ENCODE results near the gene SLC37A4. TPM values are rescaled to one million over a fixed set of nuclear protein-coding genes. Genes with fewer than 3 reads are reported as not detected.
"Not testable (repeated sequence)": the region's sequence is repeated elsewhere in the genome, so short reads cannot be mapped to it uniquely, and the experiment has no call there.

Gene SLC37A4
- polyA plus RNA-seq, 1 donor (not counting 4 experiments of a cell fraction or from before 2014, with no cell fraction given): 20.2 TPM

DNA sequence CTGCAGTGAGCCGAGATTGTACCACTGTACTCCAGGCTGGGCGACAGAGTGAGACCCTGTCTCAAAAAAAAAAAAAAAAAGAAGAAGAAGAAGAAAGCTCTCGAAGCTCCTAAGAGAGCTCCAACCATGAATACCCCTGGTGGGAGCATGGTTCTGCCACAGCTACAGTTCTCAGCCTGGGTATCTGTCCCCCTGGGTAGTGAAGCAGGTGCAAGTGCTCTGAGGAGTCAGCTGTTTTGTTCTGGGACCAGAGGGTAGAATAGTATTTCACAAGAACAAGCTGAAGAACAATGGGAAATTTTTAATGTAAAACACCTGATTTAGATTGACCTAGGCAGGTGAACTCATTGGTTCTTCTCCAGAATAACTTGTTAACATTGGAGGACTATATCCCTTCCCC is 30.6 kb upstream of the SLC37A4 start:
- FAIRE-seq: no peak
- H3K9me1 ChIP-seq (ENCODE audit: control insufficient read depth, extremely low read depth, insufficient read depth, low read length): no peaks in the 10 kb centered on the region
- no peak for TF ChIP-seq EZH2 (IDR thresholded peaks at IDR 0.05; ENCODE audit: low read length)
- TF ChIP-seq, protein P1, sequence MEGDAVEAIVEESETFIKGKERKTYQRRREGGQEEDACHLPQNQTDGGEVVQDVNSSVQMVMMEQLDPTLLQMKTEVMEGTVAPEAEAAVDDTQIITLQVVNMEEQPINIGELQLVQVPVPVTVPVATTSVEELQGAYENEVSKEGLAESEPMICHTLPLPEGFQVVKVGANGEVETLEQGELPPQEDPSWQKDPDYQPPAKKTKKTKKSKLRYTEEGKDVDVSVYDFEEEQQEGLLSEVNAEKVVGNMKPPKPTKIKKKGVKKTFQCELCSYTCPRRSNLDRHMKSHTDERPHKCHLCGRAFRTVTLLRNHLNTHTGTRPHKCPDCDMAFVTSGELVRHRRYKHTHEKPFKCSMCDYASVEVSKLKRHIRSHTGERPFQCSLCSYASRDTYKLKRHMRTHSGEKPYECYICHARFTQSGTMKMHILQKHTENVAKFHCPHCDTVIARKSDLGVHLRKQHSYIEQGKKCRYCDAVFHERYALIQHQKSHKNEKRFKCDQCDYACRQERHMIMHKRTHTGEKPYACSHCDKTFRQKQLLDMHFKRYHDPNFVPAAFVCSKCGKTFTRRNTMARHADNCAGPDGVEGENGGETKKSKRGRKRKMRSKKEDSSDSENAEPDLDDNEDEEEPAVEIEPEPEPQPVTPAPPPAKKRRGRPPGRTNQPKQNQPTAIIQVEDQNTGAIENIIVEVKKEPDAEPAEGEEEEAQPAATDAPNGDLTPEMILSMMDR (optimal IDR thresholded peaks at IDR 0.05 in 1 of 3, IDR thresholded peaks at IDR 0.05 in 1 of 3, conservative IDR thresholded peaks at IDR 0.05 in 1 of 3; ENCODE audit: extremely low read depth in 1 of 3, insufficient read depth in 2 of 3, low read length in 3 of 3): no peak

DNA sequence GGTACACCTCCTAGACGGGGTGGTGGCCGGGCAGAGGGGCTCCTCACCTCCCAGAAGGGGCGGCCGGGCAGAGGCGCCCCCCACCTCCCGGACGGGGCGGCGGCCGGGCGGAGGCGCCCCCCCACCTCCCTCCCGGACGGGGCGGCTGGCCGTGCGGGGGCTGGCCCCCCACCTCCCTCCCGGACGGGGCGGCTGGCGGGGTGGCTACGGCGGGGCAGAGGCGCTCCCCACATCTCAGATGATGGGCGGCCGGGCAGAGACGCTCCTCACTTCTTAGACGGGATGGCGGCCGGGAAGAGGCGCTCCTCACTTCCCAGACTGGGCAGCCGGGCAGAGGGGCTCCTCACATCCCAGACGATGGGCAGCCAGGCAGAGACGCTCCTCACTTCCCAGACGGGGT is 28.5 kb upstream of the SLC37A4 start:
- H3K9ac ChIP-seq (ENCODE audit: control insufficient read depth, extremely low read depth, insufficient read depth, low read length); H3K9me1 ChIP-seq (ENCODE audit: control insufficient read depth, extremely low read depth, insufficient read depth, low read length); H3K27ac ChIP-seq (ENCODE audit: control insufficient read depth, insufficient read depth, low read length); H3K4me3 ChIP-seq (ENCODE audit: control insufficient read depth in 2 of 3, extremely low read depth in 1 of 3, insufficient read depth in 2 of 3, low read depth in 1 of 3, low read length in 3 of 3); dilution Hi-C loops (cut with MboI; ENCODE audit: extremely low pct_ligation_motif_present, low sequenced_read_pairs); H4K20me1 ChIP-seq (ENCODE audit: control insufficient read depth, extremely low read depth, insufficient read depth, low read length); H3K4me2 ChIP-seq (ENCODE audit: control insufficient read depth, extremely low read depth, insufficient read depth, low read depth, low read length); H2AFZ ChIP-seq (ENCODE audit: control insufficient read depth, low read length); FAIRE-seq; H3K27me3 ChIP-seq (ENCODE audit: control insufficient read depth, extremely low read depth, insufficient read depth, low read length); H3K9me3 ChIP-seq (ENCODE audit: control insufficient read depth, low read depth, low read length); DNase-seq (ENCODE audit: low read depth, low spot score): not testable (repeated sequence)
- Histone ChIP-seq H3K36me3 (ENCODE audit: control insufficient read depth in 2 of 2, extremely low read depth in 1 of 2, insufficient read depth in 2 of 2, low read length in 2 of 2) (peaks cover 13 to 15% of the 10 kb centered on the region in 2 experiments), H3K4me1 (ENCODE audit: control insufficient read depth, extremely low read depth, insufficient read depth, low read length) (peaks cover 11% of the 10 kb centered on the region), H3K79me2 (ENCODE audit: control insufficient read depth, insufficient read depth, low read length) (peaks cover 29% of the 10 kb centered on the region)

More for the DNA sequence above, 30.6 kb upstream of the SLC37A4 start:
- Histone ChIP-seq H3K9me3 (ENCODE audit: control insufficient read depth, low read depth, low read length) (no peaks in the 10 kb centered on the region), H3K36me3 (ENCODE audit: control insufficient read depth in 2 of 2, extremely low read depth in 1 of 2, insufficient read depth in 2 of 2, low read length in 2 of 2) (no peaks in the 10 kb centered on the region), H3K4me1 (ENCODE audit: control insufficient read depth, extremely low read depth, insufficient read depth, low read length) (peaks cover 6% of the 10 kb centered on the region), H4K20me1 (ENCODE audit: control insufficient read depth, extremely low read depth, insufficient read depth, low read length) (no peaks in the 10 kb centered on the region), H3K27me3 (ENCODE audit: control insufficient read depth, extremely low read depth, insufficient read depth, low read length) (no peaks in the 10 kb centered on the region), H3K79me2 (ENCODE audit: control insufficient read depth, insufficient read depth, low read length) (peaks cover 10% of the 10 kb centered on the region), H3K4me2 (ENCODE audit: control insufficient read depth, extremely low read depth, insufficient read depth, low read depth, low read length) (no peak overlapping the region), H2AFZ (ENCODE audit: control insufficient read depth, low read length) (no peak overlapping the region), H3K9ac (ENCODE audit: control insufficient read depth, extremely low read depth, insufficient read depth, low read length) (no peak overlapping the region), H3K4me3 (ENCODE audit: control insufficient read depth in 2 of 3, extremely low read depth in 1 of 3, insufficient read depth in 2 of 3, low read depth in 1 of 3, low read length in 3 of 3) (no peak overlapping the region), H3K27ac (ENCODE audit: control insufficient read depth, insufficient read depth, low read length) (no peak overlapping the region)
- DNase-seq (ENCODE audit: low read depth, low spot score): no peak
- dilution Hi-C loops (cut with MboI; ENCODE audit: extremely low pct_ligation_motif_present, low sequenced_read_pairs): no loop called here
